IPS DF 6.9 (cell line): Measurements from ENCODE around the gene CTDP1.
A peak's percentile ranks its signal among the peaks of the same experiment; 100 is the strongest.

Experiments
- DNase-seq: peaks from one replicate; pipeline ENCODE4 v3.0.0-alpha.2; 2013; ENCODE audit warnings: low read depth, low spot score
- H3K27ac ChIP-seq: one replicate; pipeline ENCODE4 v1.5.1; 2013; ENCODE audit warnings: low read length, control low read depth
- H3K27me3 ChIP-seq: 2 replicates; pipeline ENCODE4 v1.6.1; 2013; ENCODE audit warnings: mild to moderate bottlenecking, low read length; ENCODE audit not compliant: control insufficient read depth, insufficient read depth
- H3K36me3 ChIP-seq: 2 replicates; pipeline ENCODE4 v1.6.1; 2013; ENCODE audit warnings: low read length; ENCODE audit not compliant: control insufficient read depth, insufficient read depth
- H3K4me1 ChIP-seq: 2 replicates; pipeline ENCODE4 v1.6.1; 2013; ENCODE audit warnings: low read length; ENCODE audit not compliant: control insufficient read depth, insufficient read depth
- H3K4me3 ChIP-seq: 2 replicates; pipeline ENCODE4 v1.5.1; 2013; ENCODE audit warnings: mild to moderate bottlenecking, low read length
- H3K9me3 ChIP-seq: 2 replicates; pipeline ENCODE4 v1.6.1; 2013; ENCODE audit warnings: low read length, inconsistent platforms; ENCODE audit not compliant: control insufficient read depth, insufficient read depth
- WGBS: extraction: QIAGEN DNeasy Blood & Tissue Kit; methylation state at CpG from one replicate; pipeline ENCODE4 v1.1.7; 2013; ENCODE audit warnings: mixed read lengths, missing lambda C conversion rate; ENCODE audit not compliant: insufficient read length, insufficient coverage; 5-methylcytosine and 5-hydroxymethylcytosine counted together

Gene CTDP1

DNA sequence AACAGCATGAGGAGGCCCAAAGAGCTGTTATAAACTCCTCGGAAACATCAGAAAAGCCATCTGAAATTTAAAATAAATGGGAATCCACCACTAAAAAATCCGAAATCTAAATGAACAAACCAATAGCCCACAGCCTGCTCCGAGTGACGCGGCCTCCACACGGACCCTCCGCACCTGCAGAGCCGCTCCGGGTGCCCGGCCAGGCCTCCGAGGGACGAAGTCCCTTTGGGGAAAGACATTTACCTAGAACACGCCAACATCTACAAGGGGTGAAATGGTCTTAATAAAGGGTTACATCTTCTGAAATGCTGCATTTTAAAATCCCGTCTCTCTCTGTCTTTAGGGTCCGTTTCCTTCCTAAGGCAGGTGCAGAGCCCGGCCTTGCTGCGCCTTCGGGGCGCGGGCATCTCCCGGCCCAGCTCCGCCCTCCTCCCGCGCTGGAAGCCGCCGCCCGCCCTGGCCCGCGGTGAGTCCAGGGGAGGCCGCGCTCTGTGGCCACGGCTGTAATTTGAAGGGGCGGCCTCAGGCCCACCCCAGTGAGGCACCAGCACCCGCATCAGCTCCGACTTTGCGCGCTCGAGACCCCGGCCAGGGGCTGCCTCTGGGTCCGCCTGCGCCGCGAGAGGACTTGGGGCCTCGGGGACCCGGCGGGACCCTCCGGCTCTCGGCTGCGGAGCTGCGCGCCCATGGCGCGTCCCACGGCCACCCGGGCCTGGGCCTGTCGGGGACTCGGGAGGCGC, 42.3 kb upstream of the CTDP1 start:
- Histone ChIP-seq H3K4me3 (peak overlapping the region; percentile 31; the same call in 1 of the 2 replicates), H3K36me3 (no peaks in the 10 kb centered on the region; the same call in 1 of the 2 replicates), H3K4me1 (peaks cover 3% of the 10 kb centered on the region), H3K27ac (no peak overlapping the region), H3K27me3 (no peaks in the 10 kb centered on the region), H3K9me3 (no peaks in the 10 kb centered on the region)
- WGBS, result no CpG with 5 or more reads among the region's 58 CpGs
- DNase-seq, result no peak

DNA sequence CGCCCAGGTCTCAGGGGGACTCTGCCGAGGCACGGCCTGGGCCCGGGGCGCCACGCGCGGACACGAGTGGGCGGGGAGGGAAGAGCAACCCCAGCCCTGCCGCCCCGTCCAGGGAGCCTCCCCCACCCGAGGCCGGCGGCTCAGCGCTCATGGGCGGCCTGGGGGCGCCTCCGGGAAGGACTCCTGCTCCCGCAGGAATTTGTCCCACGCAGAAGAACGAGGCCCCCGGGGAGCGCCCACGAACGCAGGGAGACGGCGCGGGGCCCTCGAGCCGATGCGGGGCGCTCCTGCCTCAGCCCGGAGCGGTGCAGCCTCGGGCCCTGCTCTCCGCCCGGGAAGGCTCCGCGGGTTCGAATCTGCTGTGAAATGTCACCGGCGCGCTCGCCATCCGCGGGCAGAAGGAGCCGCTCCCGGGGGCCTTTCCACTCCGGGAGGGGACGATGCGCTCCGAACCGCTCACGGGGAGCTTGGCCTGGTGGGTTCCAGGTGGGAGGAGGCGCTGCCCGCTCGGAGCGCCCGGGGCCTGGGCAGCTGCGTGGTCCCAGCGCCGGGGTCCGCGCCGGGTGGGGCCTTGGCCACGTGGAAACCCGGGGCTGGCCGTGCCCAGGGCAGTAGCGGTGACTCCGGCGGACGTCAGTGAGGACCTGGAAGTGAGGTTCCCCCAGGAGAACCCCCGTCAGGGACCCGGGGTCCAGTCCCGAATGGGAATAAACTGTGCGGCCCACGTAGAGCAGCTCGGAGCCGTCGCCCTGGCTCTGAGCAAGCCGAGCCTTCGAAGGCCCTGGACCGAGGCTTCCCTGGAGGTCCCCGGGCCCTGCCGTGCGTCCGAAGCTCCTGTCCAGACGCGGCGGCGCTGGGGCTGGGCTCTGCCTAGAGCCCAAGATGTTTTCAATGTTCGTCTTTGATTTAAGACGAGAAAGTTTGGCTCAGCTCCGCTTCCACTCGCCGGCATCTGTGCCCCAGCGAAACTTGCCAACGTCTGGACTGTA, 41.4 kb upstream of the CTDP1 start:
- H3K27ac ChIP-seq, result no peak overlapping the region
- WGBS, result no CpG with 5 or more reads among the region's 99 CpGs
- no peaks in the 10 kb centered on the region for H3K27me3 ChIP-seq
- no peak for DNase-seq
- no peaks in the 10 kb centered on the region for H3K9me3 ChIP-seq
- peaks cover 3% of the 10 kb centered on the region for H3K4me1 ChIP-seq
- no peaks in the 10 kb centered on the region; the same call in 1 of the 2 replicates for H3K36me3 ChIP-seq
- peak overlapping the region; percentile 31; the same call in 1 of the 2 replicates for H3K4me3 ChIP-seq

DNA sequence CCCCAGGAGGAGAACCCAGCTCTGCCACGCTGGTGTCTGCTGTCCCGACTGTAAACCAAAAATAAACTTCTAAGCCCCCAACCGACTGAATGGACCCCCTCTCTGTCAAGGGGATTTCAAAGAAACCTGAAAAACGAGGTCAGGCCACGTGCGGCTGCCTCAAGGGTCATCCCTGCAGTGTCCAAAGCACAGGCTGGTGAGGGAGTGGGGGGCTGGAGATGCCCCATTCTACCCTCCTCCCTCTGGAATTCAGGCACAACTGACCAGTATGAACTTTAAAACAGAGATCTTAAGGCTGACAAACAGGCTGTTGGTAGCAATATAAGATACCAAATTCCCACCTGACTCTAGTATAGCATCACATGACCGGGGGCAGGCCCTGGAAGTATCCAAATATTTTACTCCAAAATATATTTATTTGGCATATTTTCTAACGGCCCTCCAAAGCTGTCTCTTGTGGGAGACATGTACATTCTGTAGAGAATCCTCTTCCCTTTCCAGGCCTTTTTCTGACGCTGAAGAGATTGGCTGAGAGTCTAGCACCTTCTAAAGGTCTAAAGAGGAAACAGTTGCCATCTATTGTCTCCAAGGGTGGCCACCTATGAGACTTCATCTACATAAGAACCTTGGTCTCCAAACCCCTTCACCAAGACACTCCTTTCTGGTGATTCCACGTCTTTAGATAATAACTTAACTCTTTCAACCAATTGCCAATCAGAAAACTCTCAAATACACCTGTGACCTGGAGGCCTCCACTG, 40.4 kb upstream of the CTDP1 start:
- WGBS, result no CpG with 5 or more reads among the region's 10 CpGs
- Histone ChIP-seq H3K36me3 (no peaks in the 10 kb centered on the region; the same call in 1 of the 2 replicates), H3K27ac (no peak overlapping the region), H3K9me3 (no peaks in the 10 kb centered on the region), H3K4me1 (peaks cover 3% of the 10 kb centered on the region), H3K4me3 (no peak overlapping the region), H3K27me3 (no peaks in the 10 kb centered on the region)
- no peak for DNase-seq

DNA sequence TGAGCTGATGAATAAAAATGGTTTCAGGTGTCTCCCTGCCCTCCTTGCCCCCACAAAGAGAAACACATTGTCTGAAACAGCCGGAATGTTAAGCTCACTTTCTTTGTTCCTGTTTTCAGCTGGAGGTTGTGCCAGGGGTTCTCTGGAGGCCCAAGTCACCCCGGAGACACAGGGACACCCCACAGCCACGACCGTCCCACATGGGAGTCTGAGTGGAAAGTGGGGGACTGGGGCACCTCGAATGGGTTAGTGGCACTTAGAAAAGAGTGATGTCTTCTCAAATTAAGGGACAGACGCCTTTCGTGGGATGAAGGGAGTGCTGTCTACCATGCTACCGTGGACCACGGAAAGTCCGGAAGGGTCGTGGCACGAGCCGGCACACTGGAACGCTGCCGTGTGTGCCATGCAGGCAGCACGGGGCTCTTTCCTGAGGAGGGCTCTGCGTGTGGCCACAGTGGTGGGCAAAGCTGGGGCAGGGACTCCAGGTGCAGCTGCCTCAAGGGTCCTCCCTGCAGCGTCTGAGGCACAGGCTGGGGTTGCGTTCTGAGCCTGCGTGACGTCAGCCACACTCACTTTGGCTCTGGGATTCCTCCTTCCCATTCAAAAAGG, 39.4 kb upstream of the CTDP1 start:
- WGBS, result no CpG with 5 or more reads among the region's 21 CpGs
- DNase-seq, result no peak
- H3K4me3 ChIP-seq, result no peak overlapping the region
- peaks cover 3% of the 10 kb centered on the region for H3K4me1 ChIP-seq
- no peaks in the 10 kb centered on the region for H3K9me3 ChIP-seq
- no peaks in the 10 kb centered on the region; the same call in 1 of the 2 replicates for H3K36me3 ChIP-seq
- H3K27me3 ChIP-seq, result no peaks in the 10 kb centered on the region
- H3K27ac ChIP-seq, result no peak overlapping the region

DNA sequence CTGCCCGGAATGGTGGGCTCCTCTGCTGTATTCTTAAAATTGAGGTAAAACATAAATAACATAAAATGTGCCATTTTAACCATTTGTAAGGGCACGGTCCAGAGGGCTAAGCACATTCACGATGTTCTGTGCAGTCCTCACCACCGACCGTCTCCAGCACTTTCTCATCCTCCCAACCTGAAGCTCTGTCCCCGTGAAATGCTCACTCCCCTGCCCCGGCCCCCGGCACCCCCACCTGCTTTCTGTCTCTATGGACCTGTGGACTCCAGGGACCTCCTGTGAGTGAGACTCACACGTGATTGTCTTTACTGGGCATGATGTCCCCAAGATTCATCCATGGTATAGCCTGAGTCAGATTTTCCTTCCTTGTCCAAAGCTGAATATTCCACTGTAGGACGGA, 38.7 kb upstream of the CTDP1 start:
- H3K4me1 ChIP-seq, result peaks cover 3% of the 10 kb centered on the region
- H3K4me3 ChIP-seq, result no peak overlapping the region

DNA sequence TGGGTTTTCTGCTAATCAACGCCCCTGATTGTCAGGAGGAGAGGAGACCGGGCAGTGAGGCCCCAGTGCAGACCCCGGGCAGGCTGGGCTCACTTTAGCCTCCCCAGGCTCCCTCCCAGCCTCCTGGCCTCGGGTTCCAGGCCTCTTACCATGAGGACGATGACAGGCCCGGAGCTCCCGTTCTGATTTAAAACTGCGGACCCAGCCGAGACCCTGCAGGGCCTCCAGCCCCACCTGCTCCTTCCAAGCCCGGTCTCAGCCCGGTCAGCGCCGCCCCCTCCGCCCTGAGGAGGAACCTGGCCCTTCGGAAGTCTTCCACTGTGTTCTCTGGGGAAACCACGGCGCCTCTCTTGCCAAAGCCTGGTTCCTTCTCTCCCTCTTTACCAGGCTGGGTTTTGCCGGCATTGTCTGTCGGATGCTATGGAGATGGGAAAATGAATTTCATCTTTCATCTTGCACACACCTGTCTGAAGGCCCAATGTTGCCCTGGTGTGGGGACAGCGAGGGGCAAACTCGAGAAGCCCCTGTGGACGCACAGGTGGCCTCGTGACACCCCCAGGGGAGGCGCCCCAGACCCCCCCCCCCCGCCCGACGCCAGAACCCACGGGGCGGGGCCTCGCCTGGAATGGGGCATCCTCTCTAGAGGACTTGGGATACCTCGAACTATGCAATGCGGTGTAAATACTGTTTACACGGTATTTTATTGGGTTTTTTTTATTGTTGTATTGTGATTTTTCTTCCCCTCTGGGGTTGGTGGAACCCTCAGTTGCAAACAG, 37.7 kb upstream of the CTDP1 start:
- WGBS, result no CpG with 5 or more reads among the region's 33 CpGs
- H3K36me3 ChIP-seq, result no peaks in the 10 kb centered on the region; the same call in 1 of the 2 replicates
- H3K27me3 ChIP-seq, result no peaks in the 10 kb centered on the region
- no peaks in the 10 kb centered on the region for H3K9me3 ChIP-seq
- peaks cover 3% of the 10 kb centered on the region for H3K4me1 ChIP-seq
- DNase-seq, result no peak
- no peak overlapping the region for H3K27ac ChIP-seq
- H3K4me3 ChIP-seq, result no peak overlapping the region

More for the DNA sequence above, 38.7 kb upstream of the CTDP1 start:
- DNase-seq, result no peak
- Histone ChIP-seq H3K36me3 (no peaks in the 10 kb centered on the region; the same call in 1 of the 2 replicates), H3K27ac (no peak overlapping the region), H3K27me3 (no peaks in the 10 kb centered on the region), H3K9me3 (no peaks in the 10 kb centered on the region)
- no CpG with 5 or more reads among the region's 10 CpGs for WGBS

DNA sequence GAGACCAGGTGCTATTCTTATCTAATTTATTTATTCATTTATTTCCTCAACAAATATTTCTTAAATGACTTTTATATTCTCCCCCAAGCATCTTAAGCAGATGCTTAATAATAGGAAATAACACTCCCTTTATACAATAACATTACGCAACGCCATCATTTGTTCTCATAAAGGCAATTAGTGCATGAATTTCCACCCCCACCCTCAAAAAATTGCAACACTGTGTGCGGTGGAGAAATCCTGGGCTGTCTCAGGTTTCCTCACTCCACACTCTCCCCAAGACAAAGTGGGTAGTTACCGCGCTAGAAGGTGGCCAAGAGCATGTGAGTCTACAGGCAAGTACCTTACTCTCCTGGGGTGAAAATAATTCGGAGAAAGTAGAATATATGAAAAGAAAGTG, 37.0 kb upstream of the CTDP1 start:
- H3K9me3 ChIP-seq, result no peaks in the 10 kb centered on the region
- no peaks in the 10 kb centered on the region; the same call in 1 of the 2 replicates for H3K36me3 ChIP-seq
- H3K4me3 ChIP-seq, result no peak overlapping the region
- no peak overlapping the region for H3K27ac ChIP-seq
- peaks cover 3% of the 10 kb centered on the region for H3K4me1 ChIP-seq
- no peaks in the 10 kb centered on the region for H3K27me3 ChIP-seq
- no peak for DNase-seq
- 100% methylated on average over 2 of the region's 6 CpGs for WGBS

DNA sequence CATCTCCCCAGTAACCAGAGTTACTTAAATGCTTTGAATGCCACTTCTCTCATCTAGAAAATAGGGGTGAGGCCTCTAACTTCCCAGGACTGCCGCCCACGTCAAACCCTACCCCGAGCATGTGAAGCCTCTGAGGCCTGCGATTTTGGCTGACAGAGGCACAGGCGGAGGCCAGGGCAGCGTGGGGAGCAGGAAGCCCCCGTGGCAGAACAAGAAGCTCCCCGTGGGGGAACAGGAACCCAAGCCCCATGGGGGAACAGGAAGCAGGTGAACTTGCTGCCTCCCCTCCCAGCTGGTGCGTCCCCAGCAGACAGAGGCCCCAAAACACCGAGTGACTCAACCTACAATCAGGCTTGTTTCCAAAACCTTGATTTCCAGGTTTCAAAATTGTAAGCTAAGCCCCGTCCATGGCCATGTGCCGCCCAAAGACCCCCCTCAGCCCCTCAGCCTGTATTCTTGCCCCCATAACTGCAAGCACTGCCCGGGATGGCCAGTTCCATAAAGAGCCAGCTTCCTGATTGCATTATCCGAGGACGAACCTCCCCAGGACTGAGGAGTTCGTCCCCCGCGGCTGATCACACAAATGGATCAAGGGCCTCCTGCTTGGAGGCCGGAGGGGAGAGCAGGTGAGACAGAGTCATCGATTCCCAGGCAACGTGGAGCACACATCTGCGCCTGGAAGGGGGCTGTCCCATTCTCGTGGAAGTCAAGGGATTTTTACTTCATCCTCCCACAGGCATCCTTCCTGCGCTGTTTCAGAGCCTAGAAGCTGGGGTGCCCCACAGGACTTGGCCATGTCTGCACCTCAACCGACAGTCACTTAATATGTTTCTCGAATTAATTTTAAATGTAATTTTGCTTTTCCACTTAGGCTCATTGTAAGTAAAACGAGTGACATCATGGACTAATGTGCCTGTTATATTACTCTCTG, 36.3 kb upstream of the CTDP1 start:
- H3K4me1 ChIP-seq, result peaks cover under 1% of the 10 kb centered on the region
- no peaks in the 10 kb centered on the region for H3K27me3 ChIP-seq
- WGBS, result no CpG with 5 or more reads among the region's 27 CpGs
- no peak overlapping the region for H3K27ac ChIP-seq
- H3K4me3 ChIP-seq, result no peak overlapping the region
- H3K9me3 ChIP-seq, result no peaks in the 10 kb centered on the region
- H3K36me3 ChIP-seq, result no peaks in the 10 kb centered on the region; the same call in 1 of the 2 replicates
- DNase-seq, result no peak
